PFSK-1 (cell line): Measurements from ENCODE around the gene PAXX.

Experiments used
- FOXP2 ChIP-seq: optimal IDR thresholded peaks from 2 replicates; pipeline ENCODE3; 2011; ENCODE audit warnings: borderline replicate concordance, control low read depth, inconsistent platforms; ENCODE audit not compliant: insufficient read depth; ENCODE audit errors: extremely low read length, extremely low read depth
- POLR2AphosphoS5 ChIP-seq: IDR thresholded peaks from 2 replicates; pipeline ENCODE4 v1.6.1; 2012; ENCODE audit warnings: low read depth, mild to moderate bottlenecking, control low read depth, low read length, moderate library complexity
- REST ChIP-seq, 2 experiments: IDR thresholded peaks; 2 replicates each; pipeline versions ENCODE4 v1.6.1 to v1.8.0; 2011 to 2012; ENCODE audit warnings: low read depth in 2 of 2, low read length in 2 of 2, control low read depth in 1 of 2, inconsistent platforms in 1 of 2, mild to moderate bottlenecking in 1 of 2, moderate library complexity in 1 of 2; ENCODE audit not compliant: insufficient read depth in 1 of 2
- SIN3A ChIP-seq: IDR thresholded peaks from 2 replicates; pipeline ENCODE4 v1.6.1; 2012; ENCODE audit warnings: mild to moderate bottlenecking, low read length, moderate library complexity, borderline replicate concordance; ENCODE audit not compliant: insufficient read depth
- TAF1 ChIP-seq: IDR thresholded peaks from 2 replicates; pipeline ENCODE4 v1.6.1; 2012; ENCODE audit warnings: low read length, control low read depth, borderline replicate concordance; ENCODE audit not compliant: insufficient read depth

PAXX gene

GRCh38 chr9:136952876-136953770 lies 39.1 kb upstream of the PAXX start:
- TF ChIP-seq SIN3A = no peak
- TF ChIP-seq FOXP2 = no peak
- TF ChIP-seq POLR2AphosphoS5 = no peak
- TF ChIP-seq REST (IDR thresholded peaks at IDR 0.05; ENCODE audit: insufficient read depth in 1 of 2, low read depth in 2 of 2, low read length in 2 of 2) = no peak
- TF ChIP-seq TAF1 = no peak

- TF ChIP-seq SIN3A (no peak), TAF1 (no peak), POLR2AphosphoS5 (no peak), REST (IDR thresholded peaks at IDR 0.05; ENCODE audit: insufficient read depth in 1 of 2, low read depth in 2 of 2, low read length in 2 of 2) (no peak), FOXP2 (no peak)
These were observed 38.4 kb upstream of the PAXX start for GRCh38 chr9:136953771-136954269.

GRCh38 chr9:136954270-136955083 lies 37.7 kb upstream of the PAXX start:
- TF ChIP-seq FOXP2 (no peak), REST (IDR thresholded peaks at IDR 0.05; ENCODE audit: insufficient read depth in 1 of 2, low read depth in 2 of 2, low read length in 2 of 2) (no peak), SIN3A (no peak), TAF1 (no peak), POLR2AphosphoS5 (no peak)

- TF ChIP-seq POLR2AphosphoS5 (no peak), TAF1 (no peak), FOXP2 (no peak), REST (IDR thresholded peaks at IDR 0.05; ENCODE audit: insufficient read depth in 1 of 2, low read depth in 2 of 2, low read length in 2 of 2) (no peak), SIN3A (no peak)
These were observed 36.9 kb upstream of the PAXX start for GRCh38 chr9:136955202-136955942.
